ENCODE measurements around the gene DSN1.

The DSN1 gene

DNA sequence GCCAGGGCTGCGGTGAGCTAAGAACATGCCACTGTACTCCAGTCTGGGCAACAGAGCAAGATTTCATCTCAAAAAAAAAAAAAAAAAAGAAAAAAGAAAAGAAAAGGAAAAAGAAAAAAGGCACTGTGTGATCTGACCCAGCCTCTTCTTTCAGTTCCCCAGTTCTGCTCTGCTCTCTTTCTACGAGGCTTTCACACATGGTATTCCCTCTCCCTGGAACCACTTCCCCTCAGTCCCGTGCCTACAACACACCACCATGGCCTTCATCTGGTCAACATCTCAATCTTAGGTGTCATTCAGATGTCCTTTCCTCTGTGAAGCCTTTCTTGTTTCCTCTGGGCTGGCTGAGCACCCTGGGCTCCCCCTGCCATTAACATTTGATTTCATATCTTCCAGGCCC lies 2.3 kb upstream of the DSN1 start:
- Histone ChIP-seq H3K9me3 (ENCODE audit: insufficient read depth, low read depth, low read length) (no peaks in the 10 kb centered on the region), H3K4me3 (ENCODE audit: low read length) (no peak overlapping the region), H3K9ac (ENCODE audit: low read depth, low read length) (no peak overlapping the region), H3K27ac (ENCODE audit: low read length) (no peak overlapping the region), H3K36me3 (ENCODE audit: insufficient read depth, low read depth, low read length) (peaks cover 6% of the 10 kb centered on the region; the same call in 1 of the 2 replicates), H3K27me3 (ENCODE audit: insufficient read depth, low read length) (no peaks in the 10 kb centered on the region), H3K4me1 (ENCODE audit: insufficient read depth, low read length) (peaks cover 6% of the 10 kb centered on the region; the same call in 1 of the 2 replicates)

GRCh38 chr20:36775196-36775595 lies 1.6 kb upstream of the DSN1 start:
- Histone ChIP-seq H3K4me3 (ENCODE audit: low read length) (no peak overlapping the region), H3K4me1 (ENCODE audit: insufficient read depth, low read length) (peaks cover 6% of the 10 kb centered on the region; the same call in 1 of the 2 replicates), H3K27ac (ENCODE audit: low read length) (no peak overlapping the region), H3K27me3 (ENCODE audit: insufficient read depth, low read length) (no peaks in the 10 kb centered on the region), H3K9me3 (ENCODE audit: insufficient read depth, low read depth, low read length) (no peaks in the 10 kb centered on the region), H3K9ac (ENCODE audit: low read depth, low read length) (no peak overlapping the region), H3K36me3 (ENCODE audit: insufficient read depth, low read depth, low read length) (peaks cover 12% of the 10 kb centered on the region)

- peak overlapping the region; percentile 96 for H3K9ac ChIP-seq (ENCODE audit: low read depth, low read length)
- H3K27me3 ChIP-seq (ENCODE audit: insufficient read depth, low read length) = no peaks in the 10 kb centered on the region
- H3K4me3 ChIP-seq (ENCODE audit: low read length) = peak overlapping the region; percentile 97
- H3K4me1 ChIP-seq (ENCODE audit: insufficient read depth, low read length) = peaks cover 6% of the 10 kb centered on the region; the same call in 1 of the 2 replicates
- H3K9me3 ChIP-seq (ENCODE audit: insufficient read depth, low read depth, low read length) = no peaks in the 10 kb centered on the region
- peaks cover 25% of the 10 kb centered on the region for H3K36me3 ChIP-seq (ENCODE audit: insufficient read depth, low read depth, low read length)
- peak overlapping the region; percentile 80 for H3K27ac ChIP-seq (ENCODE audit: low read length)
Measured at GRCh38 chr20:36773107-36773596, 411 bp downstream of the DSN1 start.

- no peak overlapping the region for H3K9ac ChIP-seq (ENCODE audit: low read depth, low read length)
- H3K27me3 ChIP-seq (ENCODE audit: insufficient read depth, low read length) = no peaks in the 10 kb centered on the region
- no peak overlapping the region for H3K27ac ChIP-seq (ENCODE audit: low read length)
- no peaks in the 10 kb centered on the region for H3K9me3 ChIP-seq (ENCODE audit: insufficient read depth, low read depth, low read length)
- H3K4me3 ChIP-seq (ENCODE audit: low read length) = no peak overlapping the region
- peaks cover 3% of the 10 kb centered on the region; the same call in 1 of the 2 replicates for H3K4me1 ChIP-seq (ENCODE audit: insufficient read depth, low read length)
- H3K36me3 ChIP-seq (ENCODE audit: insufficient read depth, low read depth, low read length) = peaks cover 29% of the 10 kb centered on the region
Measured at GRCh38 chr20:36770680-36771079, 2.9 kb downstream of the DSN1 start.

GRCh38 chr20:36768768-36769430 lies 4.7 kb downstream of the DSN1 start:
- H3K27ac ChIP-seq (ENCODE audit: low read length) = no peak overlapping the region
- H3K9me3 ChIP-seq (ENCODE audit: insufficient read depth, low read depth, low read length) = no peaks in the 10 kb centered on the region
- H3K4me1 ChIP-seq (ENCODE audit: insufficient read depth, low read length) = peaks cover 3% of the 10 kb centered on the region; the same call in 1 of the 2 replicates
- H3K9ac ChIP-seq (ENCODE audit: low read depth, low read length) = peak overlapping the region; percentile 25; the same call in 1 of the 2 replicates
- no peaks in the 10 kb centered on the region for H3K27me3 ChIP-seq (ENCODE audit: insufficient read depth, low read length)
- peaks cover 39% of the 10 kb centered on the region for H3K36me3 ChIP-seq (ENCODE audit: insufficient read depth, low read depth, low read length)
- H3K4me3 ChIP-seq (ENCODE audit: low read length) = no peak overlapping the region

- Histone ChIP-seq H3K4me3 (ENCODE audit: low read length) (no peak overlapping the region), H3K4me1 (ENCODE audit: insufficient read depth, low read length) (no peaks in the 10 kb centered on the region), H3K27me3 (ENCODE audit: insufficient read depth, low read length) (no peaks in the 10 kb centered on the region), H3K9ac (ENCODE audit: low read depth, low read length) (no peak overlapping the region), H3K27ac (ENCODE audit: low read length) (no peak overlapping the region), H3K9me3 (ENCODE audit: insufficient read depth, low read depth, low read length) (no peaks in the 10 kb centered on the region), H3K36me3 (ENCODE audit: insufficient read depth, low read depth, low read length) (peaks cover 57% of the 10 kb centered on the region)
Measured at GRCh38 chr20:36761125-36761524, 12.4 kb downstream of the DSN1 start.

GRCh38 chr20:36760647-36761046 lies 12.9 kb downstream of the DSN1 start:
- H3K27me3 ChIP-seq (ENCODE audit: insufficient read depth, low read length) = no peaks in the 10 kb centered on the region
- H3K9me3 ChIP-seq (ENCODE audit: insufficient read depth, low read depth, low read length) = no peaks in the 10 kb centered on the region
- no peak overlapping the region for H3K9ac ChIP-seq (ENCODE audit: low read depth, low read length)
- no peak overlapping the region for H3K27ac ChIP-seq (ENCODE audit: low read length)
- no peaks in the 10 kb centered on the region for H3K4me1 ChIP-seq (ENCODE audit: insufficient read depth, low read length)
- no peak overlapping the region for H3K4me3 ChIP-seq (ENCODE audit: low read length)
- peaks cover 61% of the 10 kb centered on the region for H3K36me3 ChIP-seq (ENCODE audit: insufficient read depth, low read depth, low read length)

DNA sequence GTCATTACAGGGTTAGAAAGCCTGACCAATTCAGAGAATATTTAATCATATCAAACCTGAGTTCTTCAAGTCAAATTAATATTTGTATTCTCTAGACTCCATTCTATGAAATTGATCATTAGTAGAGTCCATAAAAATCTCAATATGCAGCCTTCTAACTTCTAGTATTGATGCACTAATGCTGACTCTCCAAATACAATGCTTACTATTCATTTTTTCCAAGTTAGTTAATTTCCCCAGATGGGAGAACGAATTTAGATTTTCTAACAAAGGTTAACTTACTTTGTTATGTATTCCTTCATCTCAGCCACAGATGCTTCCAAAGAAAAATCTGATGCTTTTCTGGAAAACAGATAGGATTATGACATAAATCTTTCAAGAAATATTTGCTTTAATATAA lies 15.3 kb downstream of the DSN1 start:
- Histone ChIP-seq H3K27me3 (ENCODE audit: insufficient read depth, low read length) (no peaks in the 10 kb centered on the region), H3K27ac (ENCODE audit: low read length) (no peak overlapping the region), H3K9me3 (ENCODE audit: insufficient read depth, low read depth, low read length) (no peaks in the 10 kb centered on the region), H3K4me1 (ENCODE audit: insufficient read depth, low read length) (no peaks in the 10 kb centered on the region), H3K9ac (ENCODE audit: low read depth, low read length) (no peak overlapping the region), H3K4me3 (ENCODE audit: low read length) (no peak overlapping the region), H3K36me3 (ENCODE audit: insufficient read depth, low read depth, low read length) (peaks cover 70% of the 10 kb centered on the region)

DNA sequence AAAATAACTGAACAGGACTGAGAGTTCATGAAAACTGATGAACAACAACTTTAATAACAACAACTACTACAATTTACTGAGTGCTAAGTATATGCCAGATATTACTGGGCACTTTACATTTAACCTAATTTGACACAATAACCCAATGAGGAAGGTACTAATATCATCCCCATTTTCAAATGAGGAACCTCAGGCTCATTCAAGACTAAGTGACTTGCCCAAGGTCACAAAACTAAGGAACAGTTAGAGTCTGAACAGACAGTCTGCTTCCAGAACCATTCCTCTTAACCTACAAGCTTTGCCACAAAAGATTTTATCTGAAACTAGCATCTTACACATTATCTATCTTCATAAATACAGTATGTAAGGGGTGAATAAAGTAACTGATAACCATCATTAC lies 17.1 kb downstream of the DSN1 start:
- H3K4me1 ChIP-seq (ENCODE audit: insufficient read depth, low read length) = no peaks in the 10 kb centered on the region
- no peak overlapping the region for H3K4me3 ChIP-seq (ENCODE audit: low read length)
- H3K9ac ChIP-seq (ENCODE audit: low read depth, low read length) = no peak overlapping the region
- H3K36me3 ChIP-seq (ENCODE audit: insufficient read depth, low read depth, low read length) = peaks cover 77% of the 10 kb centered on the region
- no peak overlapping the region for H3K27ac ChIP-seq (ENCODE audit: low read length)
- H3K9me3 ChIP-seq (ENCODE audit: insufficient read depth, low read depth, low read length) = no peaks in the 10 kb centered on the region
- no peaks in the 10 kb centered on the region for H3K27me3 ChIP-seq (ENCODE audit: insufficient read depth, low read length)

GRCh38 chr20:36754656-36755222 lies 18.8 kb downstream of the DSN1 start:
- H3K27me3 ChIP-seq (ENCODE audit: insufficient read depth, low read length) = no peaks in the 10 kb centered on the region
- no peak overlapping the region for H3K27ac ChIP-seq (ENCODE audit: low read length)
- H3K9ac ChIP-seq (ENCODE audit: low read depth, low read length) = no peak overlapping the region
- no peaks in the 10 kb centered on the region for H3K9me3 ChIP-seq (ENCODE audit: insufficient read depth, low read depth, low read length)
- no peak overlapping the region for H3K4me3 ChIP-seq (ENCODE audit: low read length)
- H3K4me1 ChIP-seq (ENCODE audit: insufficient read depth, low read length) = no peaks in the 10 kb centered on the region
- peaks cover 75% of the 10 kb centered on the region for H3K36me3 ChIP-seq (ENCODE audit: insufficient read depth, low read depth, low read length)

DNA sequence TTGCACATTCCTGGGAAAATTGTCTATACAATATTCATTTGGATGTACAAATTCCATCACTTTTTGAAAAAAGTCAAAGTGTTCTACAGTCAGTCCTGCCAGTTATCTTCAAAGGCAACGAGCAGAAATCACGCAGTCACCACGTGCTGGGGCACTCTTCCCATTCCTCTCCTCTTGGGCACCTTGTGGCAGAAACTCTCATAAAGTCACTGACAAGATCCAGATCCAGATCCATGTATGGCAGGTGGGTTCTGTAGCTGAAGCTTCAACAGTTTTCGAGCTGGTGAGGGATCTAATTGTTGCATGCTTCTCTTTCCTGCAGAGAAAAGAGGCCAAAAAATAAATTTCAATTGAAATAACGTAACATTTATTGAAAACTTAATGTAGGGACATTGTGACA lies 21.0 kb downstream of the DSN1 start:
- no peak overlapping the region for H3K27ac ChIP-seq (ENCODE audit: low read length)
- no peaks in the 10 kb centered on the region for H3K4me1 ChIP-seq (ENCODE audit: insufficient read depth, low read length)
- H3K27me3 ChIP-seq (ENCODE audit: insufficient read depth, low read length) = no peaks in the 10 kb centered on the region
- H3K9ac ChIP-seq (ENCODE audit: low read depth, low read length) = no peak overlapping the region
- H3K9me3 ChIP-seq (ENCODE audit: insufficient read depth, low read depth, low read length) = no peaks in the 10 kb centered on the region
- peaks cover 66% of the 10 kb centered on the region for H3K36me3 ChIP-seq (ENCODE audit: insufficient read depth, low read depth, low read length)
- no peak overlapping the region for H3K4me3 ChIP-seq (ENCODE audit: low read length)
